ENCODE data around the gene ZCRB1. TPM values are rescaled to one million over a fixed set of nuclear protein-coding genes. Genes with fewer than 3 reads are reported as not detected.
A peak's percentile ranks its signal among the peaks of the same experiment; 100 is the strongest.
"Not testable (repeated sequence)": the region's sequence is repeated elsewhere in the genome, so short reads cannot be mapped to it uniquely, and the experiment has no call there.

ZCRB1 gene, protein sequence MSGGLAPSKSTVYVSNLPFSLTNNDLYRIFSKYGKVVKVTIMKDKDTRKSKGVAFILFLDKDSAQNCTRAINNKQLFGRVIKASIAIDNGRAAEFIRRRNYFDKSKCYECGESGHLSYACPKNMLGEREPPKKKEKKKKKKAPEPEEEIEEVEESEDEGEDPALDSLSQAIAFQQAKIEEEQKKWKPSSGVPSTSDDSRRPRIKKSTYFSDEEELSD
- total RNA-seq, result 54.0 TPM
- long read RNA-seq, transcript ZCRB1-201 (8 exons, 1,827 nt), result major isoform, 17 of 26 reads
- long read RNA-seq, partial matches to known transcripts, result 8 of 26 reads
- long read RNA-seq, other reads (novel, unspliced or antisense), result 1 of 26 reads

DNA sequence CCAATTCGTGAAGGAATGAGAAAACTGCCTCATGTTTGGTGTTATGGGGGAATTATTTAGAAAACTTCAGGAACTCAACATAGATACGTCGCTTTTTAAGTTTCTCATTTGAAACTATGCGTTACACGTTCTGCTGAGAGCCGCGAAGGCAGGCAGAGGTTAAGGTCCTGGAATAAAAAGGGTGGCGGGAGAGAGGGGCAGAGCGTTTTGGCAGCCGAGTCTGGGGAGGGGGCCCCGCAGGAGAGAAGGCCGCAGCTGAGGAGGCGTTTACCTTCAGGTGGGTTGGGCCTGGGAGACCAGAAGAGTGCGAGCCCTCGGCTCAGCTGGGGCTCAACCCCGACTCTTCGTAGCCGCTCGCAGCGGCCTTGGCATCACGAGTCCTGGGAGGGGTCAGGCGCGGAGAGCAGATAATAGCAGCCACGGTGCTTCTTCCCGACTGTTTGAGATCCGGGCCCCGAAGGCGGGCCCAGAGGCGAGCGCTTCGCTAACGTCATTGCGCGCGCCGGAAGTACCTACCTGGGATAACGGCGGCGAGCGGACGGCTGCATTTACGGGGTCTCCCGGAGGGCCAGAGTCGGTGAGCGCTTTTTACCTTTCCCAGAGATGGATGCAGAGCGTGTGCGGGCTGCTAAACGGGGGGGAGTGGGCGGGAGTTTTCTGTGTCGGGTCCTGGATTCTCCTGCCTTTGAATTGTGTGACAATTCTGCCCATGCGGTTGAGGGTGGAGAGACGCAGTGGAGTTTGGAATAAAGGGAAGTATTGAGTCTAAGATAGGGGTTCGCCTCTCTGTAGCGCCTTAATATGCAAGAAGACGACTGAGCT is at the start of gene ZCRB1, which contains the start of gene PPHLN1:
TSS of gene ZCRB1 (minus strand) at position 442 of the 822 bp plus-strand sequence. CDS start 1,992 bp downstream, outside the sequence.
TSS of gene PPHLN1 (plus strand) at position 515 of the 822 bp plus-strand sequence. CDS start 9,736 bp downstream, outside the sequence.
- intact Hi-C loops (cut with DNase I), result loop anchor here (2.0 kb wide), 1 partner anchor 87 kb away; the partner anchor contains the start of gene YAF2
- ATAC-seq, result peak; percentile 98

DNA sequence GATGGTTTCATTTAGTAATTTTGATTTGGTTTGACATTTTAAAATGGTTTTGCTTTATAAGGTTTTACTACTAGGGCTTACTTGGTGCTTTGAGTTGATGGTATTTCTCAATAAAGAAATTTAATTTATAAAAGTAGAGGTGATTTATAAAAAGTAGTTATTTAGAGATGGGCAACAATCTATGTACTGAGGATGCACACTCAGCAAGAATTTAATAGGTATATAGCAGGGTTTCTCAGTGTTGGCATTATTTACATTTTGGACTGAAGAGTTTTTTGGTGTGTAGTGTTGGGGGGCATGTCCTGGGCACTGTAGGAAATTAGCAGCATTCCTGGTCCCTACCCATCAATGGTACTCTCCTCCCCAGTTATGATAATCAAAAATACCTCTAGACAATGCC is 47.8 kb upstream of the ZCRB1 start:
- no peak for ATAC-seq
- intact Hi-C loops (cut with DNase I), result no loop called here
- no peak for DNase-seq (ENCODE audit: missing footprints)

More for the DNA sequence above, at the start of gene ZCRB1, which contains the start of gene PPHLN1:
- peak; percentile 93 for DNase-seq (ENCODE audit: missing footprints)

DNA sequence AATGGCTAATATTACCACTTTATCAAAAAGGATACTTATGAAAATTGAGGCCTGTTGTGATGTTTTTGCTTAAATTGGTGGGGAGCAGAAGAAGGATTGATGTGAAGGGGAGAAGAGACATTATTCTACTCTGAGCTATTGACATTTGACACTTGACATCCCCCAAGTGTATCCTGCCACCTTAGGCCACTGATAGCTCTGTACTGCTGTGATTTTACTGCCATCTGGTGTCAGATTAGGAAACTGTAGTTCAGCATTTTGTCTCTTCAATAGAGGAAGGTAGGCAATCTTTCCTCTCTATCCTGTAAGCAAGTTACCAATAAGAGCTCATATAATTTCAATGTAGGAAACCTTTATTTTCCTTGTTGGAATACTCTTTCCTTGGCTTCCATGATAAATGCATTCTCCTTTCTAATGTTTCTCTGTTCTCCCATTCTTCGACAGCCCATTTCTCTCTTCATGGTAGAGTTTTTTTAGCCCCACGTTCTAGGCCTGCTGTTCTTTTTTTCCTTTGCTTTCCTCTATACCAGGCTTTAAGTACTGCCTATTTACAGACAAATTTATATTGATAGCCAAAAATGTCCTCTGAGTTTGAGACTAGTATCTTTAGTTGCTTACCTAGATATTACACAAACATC is 46.4 kb upstream of the ZCRB1 start:
- DNase-seq (ENCODE audit: missing footprints) (no peak), ATAC-seq (peak; percentile 54)
- intact Hi-C loops (cut with DNase I), result loop anchor here (1.0 kb wide), 1 partner anchor 242 kb away; no protein-coding TSS in a partner anchor

DNA sequence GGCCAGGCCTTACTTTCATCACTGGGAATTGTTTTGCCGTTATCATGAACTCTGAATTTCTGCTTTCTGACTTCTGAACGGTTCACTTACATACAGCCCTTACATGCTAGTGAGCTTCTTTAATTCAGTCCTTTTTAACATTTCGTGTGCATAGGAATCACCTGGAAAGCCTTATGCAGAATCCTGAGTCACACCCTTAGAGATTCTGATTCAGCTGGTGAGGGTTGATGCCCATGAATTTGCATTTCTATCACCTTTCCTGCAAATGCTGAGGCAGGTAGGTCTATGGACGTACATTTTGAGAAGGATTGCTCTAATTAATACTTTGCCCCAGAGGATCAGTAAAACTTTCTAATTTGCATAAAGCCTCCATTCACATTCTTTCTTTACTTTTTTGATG is 44.1 kb upstream of the ZCRB1 start:
- intact Hi-C loops (cut with DNase I), result no loop called here
- DNase-seq (ENCODE audit: missing footprints), result no peak
- no peak for ATAC-seq

DNA sequence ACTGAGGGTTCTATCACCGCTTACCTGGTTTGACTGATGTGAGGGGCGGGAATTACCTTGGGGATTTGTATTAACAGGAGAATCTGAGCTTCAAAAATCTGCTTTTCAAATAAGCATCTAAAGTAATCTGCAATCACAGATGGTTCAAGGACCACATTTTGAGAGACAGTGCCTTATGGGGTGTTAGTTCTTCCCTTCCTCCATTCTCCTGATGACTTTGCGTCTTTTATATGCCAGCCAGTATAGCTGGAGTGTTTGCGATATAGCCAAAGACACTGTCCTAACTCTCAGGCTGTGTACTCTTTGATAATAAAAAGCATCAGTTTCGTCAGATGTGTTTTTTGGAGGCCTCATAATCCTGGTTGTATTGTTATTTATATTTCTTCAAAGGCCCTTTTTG is 39.6 kb upstream of the ZCRB1 start:
- no peak for DNase-seq (ENCODE audit: missing footprints)
- intact Hi-C loops (cut with DNase I), result no loop called here
- no peak for ATAC-seq

DNA sequence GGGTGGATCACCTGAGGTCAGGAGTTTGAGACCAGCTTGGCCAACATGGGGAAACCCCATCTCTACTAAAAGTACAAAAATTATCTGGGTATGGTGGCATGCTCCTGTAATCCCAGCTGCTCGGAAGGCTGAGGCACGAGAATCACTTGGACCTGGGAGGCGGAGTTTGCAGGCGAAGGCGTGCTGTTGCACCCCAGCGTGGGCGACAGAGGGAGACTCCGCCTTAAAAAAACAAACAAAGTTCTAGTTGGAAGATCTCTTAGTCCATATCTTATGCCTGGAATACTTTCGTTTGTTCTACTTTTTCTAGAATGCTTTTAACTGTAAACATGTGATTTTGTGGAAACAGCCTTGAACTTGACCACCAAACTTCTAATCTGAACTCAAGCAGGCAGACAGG is 38.8 kb upstream of the ZCRB1 start:
- ATAC-seq, result no peak
- intact Hi-C loops (cut with DNase I), result no loop called here

DNA sequence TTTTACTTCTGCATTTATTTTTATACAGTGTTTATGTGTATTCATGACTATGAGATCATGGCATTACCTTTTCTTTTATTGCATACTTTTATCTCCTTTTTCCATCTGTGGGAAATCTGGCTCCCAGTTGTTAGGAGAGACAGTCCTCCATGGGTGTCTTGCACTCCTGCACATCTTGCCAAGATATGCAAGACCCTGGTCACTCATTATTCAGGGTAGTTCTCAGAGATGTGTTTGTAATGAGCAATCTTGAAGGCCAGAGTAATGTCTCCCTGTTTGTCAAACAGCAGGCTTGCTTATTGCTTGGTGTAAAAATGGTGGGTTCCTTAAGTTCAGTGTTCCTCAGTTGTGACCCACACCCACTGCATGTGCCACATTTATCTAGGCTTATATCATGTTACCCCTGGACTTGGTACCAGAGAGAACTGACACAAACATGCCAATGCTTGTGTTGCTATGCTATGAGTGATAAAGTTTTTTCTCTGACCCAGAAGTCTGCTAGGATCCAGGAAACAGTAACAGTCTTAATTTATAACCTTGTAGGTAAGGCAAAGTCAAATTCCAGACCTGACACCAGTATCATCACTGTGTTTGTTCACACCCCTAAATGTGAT is 36.9 kb upstream of the ZCRB1 start:
- DNase-seq (ENCODE audit: missing footprints), result no peak
- no peak for ATAC-seq
- intact Hi-C loops (cut with DNase I), result no loop called here

More for the DNA sequence above, 38.8 kb upstream of the ZCRB1 start:
- no peak for DNase-seq (ENCODE audit: missing footprints)

DNA sequence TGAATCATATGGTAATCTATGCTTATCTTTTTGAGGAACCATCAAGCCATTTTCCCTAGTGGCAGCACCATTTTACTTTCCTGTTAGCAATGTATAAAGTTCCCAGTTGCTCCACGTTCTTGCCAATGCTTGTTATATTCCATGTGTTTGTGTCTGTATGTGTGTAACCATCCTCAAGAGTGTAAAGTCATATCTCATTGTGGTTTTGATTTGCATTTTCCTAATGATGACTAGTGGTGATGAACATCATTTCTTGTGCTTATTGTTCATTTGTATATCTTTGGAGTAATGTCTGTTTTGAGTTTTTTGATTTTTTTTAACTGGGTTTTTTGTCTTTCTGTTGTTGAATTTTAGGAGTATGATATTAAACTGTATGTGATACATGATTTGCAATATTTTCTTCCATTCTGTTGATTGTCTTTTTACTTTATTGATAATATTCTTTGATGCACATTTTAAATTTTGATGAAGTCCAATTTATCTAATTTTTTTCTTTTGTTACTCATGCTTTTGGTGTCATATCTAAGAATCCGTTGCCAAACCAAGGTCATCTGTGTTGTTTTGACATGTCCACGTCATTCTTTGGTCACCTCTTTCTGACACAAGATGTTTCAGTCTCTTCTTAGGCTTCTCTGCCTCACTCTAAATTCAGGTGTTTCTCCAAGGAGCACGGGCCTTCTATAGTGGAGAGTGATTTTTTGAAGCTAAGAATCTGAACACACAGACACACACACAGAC is 36.2 kb upstream of the ZCRB1 start:
- ATAC-seq (no peak), DNase-seq (ENCODE audit: missing footprints) (no peak)
- intact Hi-C loops (cut with DNase I), result no loop called here

DNA sequence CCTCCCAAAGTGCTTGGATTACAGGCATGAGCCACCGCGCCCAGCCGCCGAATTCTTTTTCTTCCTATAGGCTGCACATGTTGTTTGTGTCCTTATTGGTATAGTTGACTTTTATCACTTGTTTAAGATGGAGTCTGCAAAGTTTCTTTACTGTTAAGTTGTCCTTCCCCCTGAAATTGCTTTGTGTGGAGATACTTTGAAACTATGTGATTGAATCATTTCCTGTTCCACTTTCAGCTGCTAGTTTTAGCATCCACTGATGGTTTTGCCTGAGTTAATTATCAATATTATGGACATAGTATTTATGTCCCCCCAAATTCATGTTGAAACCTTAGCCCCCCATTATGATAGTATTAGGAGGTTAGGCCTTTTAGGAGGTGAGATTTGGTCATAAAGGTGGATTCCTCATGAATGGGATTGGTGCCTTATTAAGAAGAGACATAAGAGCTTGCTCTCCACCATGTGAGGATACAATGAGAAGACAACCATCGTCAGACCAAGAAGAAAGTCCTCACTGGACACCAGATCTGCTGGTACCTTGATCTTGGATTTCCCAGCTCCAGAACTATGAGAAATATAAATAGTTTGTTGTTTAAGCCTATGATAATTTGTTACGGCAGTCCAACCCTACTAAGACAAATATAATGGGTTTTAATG is 35.0 kb upstream of the ZCRB1 start:
- no peak for DNase-seq (ENCODE audit: missing footprints)
- intact Hi-C loops (cut with DNase I), result no loop called here
- ATAC-seq, result no peak

DNA sequence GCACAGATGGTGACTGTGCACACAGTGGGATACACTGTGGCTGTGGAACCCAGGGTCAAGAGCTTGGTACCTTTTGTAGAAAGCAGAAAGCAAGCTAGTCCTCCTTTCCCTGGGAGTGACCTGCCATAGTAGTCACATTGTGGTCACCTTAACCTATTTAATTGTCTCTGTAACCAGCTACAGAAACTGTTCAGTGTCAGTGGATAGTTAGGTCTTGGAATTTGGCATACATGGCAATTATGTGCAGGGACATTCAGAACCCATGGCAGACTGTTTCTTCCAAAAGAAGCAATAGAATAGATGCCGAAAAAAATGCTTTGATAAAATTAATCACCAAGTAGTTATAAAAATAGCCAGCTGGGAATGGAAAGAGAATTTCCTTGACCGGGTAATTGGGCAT is 30.4 kb upstream of the ZCRB1 start:
- DNase-seq (ENCODE audit: missing footprints), result no peak
- peak; percentile 42 for ATAC-seq
- intact Hi-C loops (cut with DNase I), result no loop called here

DNA sequence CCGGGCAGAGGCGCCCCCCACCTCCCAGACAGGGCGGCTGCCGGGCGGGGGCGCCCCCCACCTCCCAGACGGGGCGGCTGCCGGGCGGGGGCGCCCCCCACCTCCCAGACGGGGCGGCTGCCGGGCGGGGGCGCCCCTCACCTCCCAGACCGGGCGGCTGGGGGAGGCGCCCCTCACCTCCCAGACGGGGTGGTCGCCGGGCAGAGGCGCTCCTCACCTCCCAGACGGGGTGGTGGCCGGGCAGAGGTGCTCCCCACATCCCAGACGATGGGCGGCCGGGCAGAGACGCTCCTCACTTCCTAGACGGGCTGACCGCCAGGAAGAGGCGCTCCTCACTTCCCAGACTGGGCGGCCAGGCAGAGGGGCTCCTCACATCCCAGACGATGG is 24.1 kb upstream of the ZCRB1 start:
- intact Hi-C loops (cut with DNase I); ATAC-seq; DNase-seq (ENCODE audit: missing footprints): not testable (repeated sequence)

DNA sequence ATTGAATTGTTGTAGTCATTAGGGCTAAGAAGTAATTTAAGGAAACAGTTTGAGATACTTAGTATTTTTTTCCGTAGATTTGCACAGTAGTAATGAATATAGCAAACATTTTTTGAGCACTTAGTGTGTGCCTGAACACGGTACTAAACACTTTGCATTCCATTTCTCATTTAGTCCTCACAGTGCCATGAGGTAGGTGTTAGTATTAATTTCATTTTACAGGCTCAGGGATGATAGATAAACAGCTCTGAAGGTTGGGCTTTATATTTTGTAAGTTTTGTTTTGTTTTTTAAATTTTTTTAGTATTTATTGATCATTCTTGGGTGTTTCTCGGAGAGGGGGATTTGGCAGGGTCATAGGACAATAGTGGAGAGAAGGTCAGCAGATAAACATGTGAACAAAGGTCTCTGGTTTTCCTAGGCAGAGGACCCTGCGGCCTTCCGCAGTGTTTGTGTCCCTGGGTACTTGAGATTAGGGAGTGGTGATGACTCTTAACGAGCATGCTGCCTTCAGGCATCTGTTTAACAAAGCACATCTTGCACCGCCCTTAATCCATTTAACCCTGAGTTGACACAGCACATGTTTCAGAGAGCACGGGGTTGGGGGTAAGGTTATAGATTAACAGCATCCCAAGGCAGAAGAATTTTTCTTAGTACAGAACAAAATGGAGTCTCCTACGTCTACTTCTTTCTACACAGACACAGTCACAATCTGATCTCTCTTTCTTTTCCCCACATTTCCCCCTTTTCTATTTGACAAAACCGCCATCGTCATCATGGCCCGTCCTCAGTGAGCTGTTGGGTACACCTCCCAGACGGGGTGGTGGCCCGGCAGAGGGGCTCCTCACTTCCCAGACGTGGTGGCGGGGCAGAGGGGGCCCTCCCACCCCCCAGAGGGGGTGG is 23.5 kb upstream of the ZCRB1 start:
- DNase-seq (ENCODE audit: missing footprints); intact Hi-C loops (cut with DNase I): not testable (repeated sequence)

DNA sequence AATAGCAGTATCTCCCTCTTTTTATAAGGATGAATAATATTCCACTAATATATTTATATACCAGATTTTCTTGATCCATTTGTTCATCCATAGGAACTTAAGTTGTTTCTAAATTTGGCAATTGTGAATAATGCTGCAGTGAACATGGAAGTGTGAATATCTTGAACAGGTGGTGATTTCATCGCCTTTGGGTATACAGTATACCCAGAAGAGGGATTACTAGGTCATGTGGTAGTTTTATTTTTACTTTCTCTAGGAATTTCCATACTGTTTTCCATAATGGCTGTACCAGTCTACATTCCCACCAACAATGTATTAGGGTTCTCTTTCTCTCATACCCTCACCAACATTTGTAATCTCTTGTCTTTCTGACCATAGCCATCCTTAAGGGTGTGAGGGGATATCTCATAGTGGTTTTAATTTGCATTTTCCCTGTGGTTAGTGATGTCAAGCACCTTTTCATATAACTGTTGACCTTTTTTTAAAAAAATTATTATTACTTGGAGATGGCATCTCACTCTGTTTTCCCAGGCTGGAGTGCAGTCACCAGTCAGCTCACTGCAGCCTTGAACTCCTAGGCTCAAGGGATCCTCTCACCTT is 20.6 kb upstream of the ZCRB1 start:
- intact Hi-C loops (cut with DNase I), result no loop called here
- ATAC-seq, result no peak
- DNase-seq (ENCODE audit: missing footprints), result no peak

More for the DNA sequence above, 23.5 kb upstream of the ZCRB1 start:
- ATAC-seq, result not testable (repeated sequence)

DNA sequence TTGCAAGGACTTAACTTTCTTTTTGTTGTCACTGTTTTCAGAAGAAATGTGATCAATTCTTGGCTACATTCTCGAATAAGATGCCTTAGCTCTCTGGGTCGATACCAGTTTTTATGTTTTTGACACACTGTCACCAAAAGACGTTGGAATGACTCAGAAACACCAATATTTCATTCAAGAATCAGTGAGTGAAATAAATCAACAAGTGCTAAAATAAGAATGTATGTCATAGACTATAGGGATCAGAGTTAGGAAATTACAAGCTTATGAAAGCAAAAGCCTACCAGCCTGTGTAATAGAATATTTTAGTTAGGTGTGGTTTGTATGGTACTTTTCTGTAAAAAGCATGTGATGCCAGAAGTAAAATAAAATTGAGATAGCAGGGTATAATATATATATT is 17.8 kb upstream of the ZCRB1 start:
- ATAC-seq (no peak), DNase-seq (ENCODE audit: missing footprints) (no peak)
- intact Hi-C loops (cut with DNase I), result no loop called here

DNA sequence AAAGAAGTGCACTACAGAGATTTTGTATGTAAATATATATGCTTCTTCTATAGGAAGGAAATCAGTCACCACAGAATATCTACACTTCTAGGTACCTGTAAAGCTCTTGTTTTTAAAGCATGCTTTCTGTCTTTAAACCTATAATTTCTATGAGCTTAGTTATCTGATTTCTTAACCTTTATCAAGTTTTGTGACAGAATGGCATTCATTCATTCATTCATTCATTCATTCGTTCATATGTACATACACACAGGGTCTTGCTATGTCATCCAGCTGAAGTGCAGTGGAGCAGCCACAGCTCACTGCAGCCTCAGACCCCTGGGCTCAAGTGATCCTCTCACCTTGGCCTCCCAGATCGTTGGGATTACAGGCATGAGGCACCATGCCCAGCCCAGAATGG is 16.1 kb upstream of the ZCRB1 start:
- intact Hi-C loops (cut with DNase I), result no loop called here
- ATAC-seq (no peak), DNase-seq (ENCODE audit: missing footprints) (no peak)

DNA sequence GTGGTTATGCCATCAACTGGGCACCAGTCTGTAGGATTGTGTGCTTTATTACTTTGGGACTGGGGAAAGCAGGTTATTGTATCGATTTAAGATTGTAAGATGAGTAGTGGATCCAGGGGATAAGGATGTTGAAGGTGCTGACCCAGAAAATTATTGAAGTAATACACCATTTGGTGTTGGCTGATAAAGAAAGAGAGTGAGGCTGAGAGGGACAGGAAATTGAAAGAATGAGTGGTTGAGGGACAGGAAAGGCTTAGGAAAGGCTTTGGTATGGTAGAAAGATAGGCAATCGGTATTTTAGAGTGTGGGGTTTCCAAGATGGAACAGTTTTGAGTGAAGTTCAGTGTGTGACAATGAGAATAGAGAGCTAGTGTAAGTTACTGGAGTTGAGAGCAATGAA is 12.4 kb upstream of the ZCRB1 start:
- intact Hi-C loops (cut with DNase I), result no loop called here
- ATAC-seq (no peak), DNase-seq (ENCODE audit: missing footprints) (no peak)

Data from Right ventricle myocardium inferior (tissue), 1 donor.